PC-3 (cell line): Measurements from ENCODE around the gene SMYD3. TPM values are rescaled to one million over a fixed set of nuclear protein-coding genes. Genes with fewer than 3 reads are reported as not detected.
A peak's percentile ranks its signal among the peaks of the same experiment; 100 is the strongest.

ENCODE experiments used
- ATAC-seq: fragments of 200-7000 bp; cut with Tn5 transposase; 2 replicates; pipeline ENCODE4 v1.9.1; 2020; ENCODE audit warnings: mild to moderate bottlenecking, moderate library complexity
- BruUV-seq: library from RNA; stranded (reverse); fragments of 400-500 nt; replicated peaks from 2 replicates; lab custom pipeline; 2021; lab: Mats Ljungman, UMichigan
- CTCF ChIA-PET: fragments of 300-600 bp; sonication (Branson Sonifier 250); formaldehyde crosslinking; loops from one replicate; lab custom pipeline; 2022; ENCODE audit warnings: antibody characterized with exemption; lab: Charles Lee
- POLR2A ChIA-PET: fragments of 300-600 bp; sonication (Branson Sonifier 250); formaldehyde crosslinking; loops from one replicate; lab custom pipeline; 2022; ENCODE audit warnings: antibody characterized with exemption; ENCODE audit not compliant: unreplicated experiment; lab: Charles Lee
- DNase-seq: peaks from one replicate; pipeline ENCODE4 v3.0.0-alpha.2; 2015
- H2AFZ ChIP-seq: fragments of 300-600 bp; sonication (generic); 2 replicates; pipeline ENCODE4 v1.6.0; 2016; ENCODE audit warnings: antibody characterized with exemption, low read length
- H3F3A ChIP-seq: fragments of 300-600 bp; sonication (generic); one replicate; pipeline ENCODE4 v1.6.0; 2017; ENCODE audit warnings: antibody characterized with exemption, low read length, control low read depth, mild to moderate bottlenecking; ENCODE audit not compliant: unreplicated experiment
- H3K27ac ChIP-seq: fragments of 300-600 bp; sonication (generic); 2 replicates; pipeline ENCODE4 v1.5.1; 2016; ENCODE audit warnings: mild to moderate bottlenecking, low read length
- H3K27me3 ChIP-seq: fragments of 300-600 bp; sonication (generic); 2 replicates; pipeline ENCODE4 v1.6.1; 2016; ENCODE audit warnings: low read length, mixed read lengths
- H3K36me3 ChIP-seq: fragments of 300-600 bp; sonication (generic); 2 replicates; pipeline ENCODE4 v1.6.1; 2016; ENCODE audit warnings: low read depth, mixed run types, low read length, mixed read lengths
- H3K4me1 ChIP-seq: fragments of 300-600 bp; sonication (generic); 2 replicates; pipeline ENCODE4 v1.5.1; 2016; ENCODE audit warnings: low read length; ENCODE audit not compliant: insufficient read depth
- H3K4me2 ChIP-seq: fragments of 300-600 bp; sonication (generic); 2 replicates; pipeline ENCODE4 v1.6.0; 2016; ENCODE audit warnings: low read length
- H3K4me3 ChIP-seq: fragments of 300-600 bp; sonication (generic); 2 replicates; pipeline ENCODE4 v1.5.1; 2016; ENCODE audit warnings: mild to moderate bottlenecking, low read length, mixed read lengths
- H3K79me2 ChIP-seq: fragments of 300-600 bp; sonication (generic); 2 replicates; pipeline ENCODE4 v1.6.1; 2017; ENCODE audit warnings: low read length, mixed read lengths
- H3K9ac ChIP-seq: fragments of 300-600 bp; sonication (generic); 2 replicates; pipeline ENCODE4 v1.6.0; 2016; ENCODE audit warnings: mild to moderate bottlenecking, low read length
- H3K9me2 ChIP-seq: fragments of 300-600 bp; sonication (generic); replicated peaks from 2 replicates; pipeline ENCODE4 v1.6.1; 2016; ENCODE audit warnings: mixed run types, low read length, mixed read lengths
- H3K9me3 ChIP-seq: fragments of 300-600 bp; sonication (generic); 2 replicates; pipeline ENCODE4 v1.6.1; 2016; ENCODE audit warnings: low read length, mixed read lengths
- H4K20me1 ChIP-seq: fragments of 300-600 bp; sonication (generic); 2 replicates; pipeline ENCODE4 v1.6.1; 2016; ENCODE audit warnings: low read length, mixed read lengths
- CTCF ChIP-seq: fragments of 300-600 bp; sonication (generic); conservative IDR thresholded peaks from 2 replicates; pipeline ENCODE4 v1.5.1; 2017; ENCODE audit warnings: antibody characterized with exemption, low read depth, mild to moderate bottlenecking, low read length
- EZH2 ChIP-seq: fragments of 300-600 bp; sonication (generic); IDR thresholded peaks from one replicate; pipeline ENCODE4 v1.6.1; 2017; ENCODE audit warnings: antibody characterized with exemption, mild to moderate bottlenecking, low read length; ENCODE audit not compliant: unreplicated experiment
- EZH2phosphoT487 ChIP-seq: fragments of 300-600 bp; sonication (generic); IDR thresholded peaks from 2 replicates; pipeline ENCODE4 v1.6.1; 2018; ENCODE audit warnings: mild to moderate bottlenecking, antibody characterized with exemption, low read length, borderline replicate concordance
- intact Hi-C: fragments of 100-400 bp; cut with micrococcal nuclease; formaldehyde crosslinking; loops from 2 replicates; pipeline ENCODE4 v1.9.0; 2023
- total RNA-seq: library from RNA; depleted of rRNA; stranded (reverse); fragments of >200 nt; gene quantifications from 2 replicates; pipeline ENCODE4 v1.2.3, GENCODE V29; 2014

The SMYD3 gene
- total RNA-seq, 1 experiment from 2014 or later = 33.0 TPM

DNA sequence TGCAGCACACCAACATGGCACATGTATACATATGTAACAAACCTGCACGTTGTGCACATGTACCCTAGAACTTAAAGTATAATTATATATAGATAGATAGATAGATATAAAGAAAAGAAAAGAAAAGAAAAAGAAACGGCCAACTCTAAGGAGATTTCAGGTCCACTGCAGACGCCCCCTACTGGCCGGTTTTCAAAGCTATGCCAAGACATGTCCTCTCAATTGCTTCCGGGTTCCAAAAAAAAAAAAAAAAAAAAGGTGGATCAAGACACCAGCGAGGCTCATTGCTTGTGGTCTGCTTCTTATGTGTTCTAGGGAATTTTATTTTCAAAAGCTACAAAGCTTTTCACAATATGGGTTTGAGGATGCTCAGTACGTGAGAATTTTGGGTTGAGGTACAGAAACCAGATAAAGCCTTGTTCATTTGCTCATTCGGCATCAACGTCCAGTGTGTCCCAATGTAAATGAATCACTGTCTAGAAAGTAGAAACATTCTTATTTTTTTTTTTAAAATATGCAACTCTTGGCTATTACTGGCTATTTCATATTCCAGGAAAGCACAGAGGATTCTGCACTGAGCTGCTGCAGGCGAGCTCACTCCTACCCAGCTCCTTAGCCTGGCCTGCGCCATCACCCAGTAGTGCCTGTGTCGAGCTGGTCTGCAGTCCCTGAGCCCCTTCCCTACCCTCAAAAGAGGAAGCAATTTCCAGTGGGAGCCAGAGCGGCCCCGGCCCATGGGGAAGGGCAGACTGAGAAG is 709.3 kb downstream of the SMYD3 start:
- Histone ChIP-seq H3K36me3 (no peaks in the 10 kb centered on the region), H3K9ac (no peak overlapping the region), H3K9me3 (no peaks in the 10 kb centered on the region), H3K4me2 (no peak overlapping the region), H3K9me2 (no peaks in the 10 kb centered on the region), H3K27ac (no peak overlapping the region), H4K20me1 (no peaks in the 10 kb centered on the region), H3K79me2 (no peaks in the 10 kb centered on the region), H3K4me1 (no peaks in the 10 kb centered on the region), H3K27me3 (no peaks in the 10 kb centered on the region), H3F3A (no peaks in the 10 kb centered on the region), H2AFZ (no peak overlapping the region), H3K4me3 (no peak overlapping the region)
- TF ChIP-seq EZH2phosphoT487 (no peak), CTCF (peak; percentile 59), EZH2 (no peak)
- DNase-seq = peak; percentile 43
- ChIA-PET CTCF (interaction anchor here (0.7 kb wide), 1 partner anchor 453 kb away, joined by 15 read pairs; no protein-coding TSS in a partner anchor), POLR2A (no interaction called here)
- no TSS peak for BruUV-seq
- ATAC-seq = no peak
- intact Hi-C loops = no loop called here

DNA sequence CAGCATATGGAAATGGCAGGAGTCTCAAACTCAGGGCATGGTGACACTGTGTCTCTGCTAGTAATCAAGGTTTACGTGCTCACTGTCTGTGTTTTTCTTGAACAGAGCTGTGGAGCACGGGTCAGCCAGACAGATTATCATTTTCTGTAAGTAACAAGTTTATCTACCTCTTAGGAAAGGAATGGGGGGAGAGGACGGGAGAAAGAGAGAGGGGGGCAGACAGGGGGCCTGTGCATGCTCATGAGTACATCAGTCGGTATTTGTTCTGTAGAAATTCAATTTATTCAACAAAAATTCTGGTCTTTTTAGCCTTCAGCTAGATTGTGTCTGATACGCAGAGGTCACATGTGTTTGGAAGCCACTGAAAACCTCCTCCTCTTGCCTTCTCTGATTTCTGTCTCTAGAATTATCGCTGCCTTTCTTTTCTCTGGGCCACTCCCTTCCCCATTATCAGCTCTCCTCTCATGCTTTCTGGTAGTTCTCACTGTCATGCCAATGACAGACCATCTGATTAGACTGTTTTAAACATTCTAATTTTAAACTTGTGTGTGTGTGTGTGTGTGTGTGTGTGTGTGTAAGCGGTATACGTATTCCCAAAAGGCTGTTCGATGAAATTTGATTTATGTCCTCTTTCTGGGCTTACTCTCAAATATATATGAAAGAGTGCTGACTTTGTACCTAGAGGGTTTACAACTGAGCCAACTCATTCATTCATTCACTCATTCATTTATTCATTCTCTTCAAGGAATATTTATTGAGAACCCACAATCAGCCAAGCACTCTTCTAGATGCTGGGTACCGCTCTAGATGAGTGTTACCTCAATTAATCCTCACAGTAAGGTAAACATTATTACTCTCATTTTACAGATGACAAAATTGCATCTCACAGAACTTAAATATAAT is 715.4 kb downstream of the SMYD3 start:
- Histone ChIP-seq H3K4me2 (no peak overlapping the region), H3K27me3 (no peaks in the 10 kb centered on the region), H3K9ac (no peak overlapping the region), H4K20me1 (no peaks in the 10 kb centered on the region), H3K36me3 (no peaks in the 10 kb centered on the region), H2AFZ (no peak overlapping the region), H3F3A (no peaks in the 10 kb centered on the region), H3K9me3 (no peaks in the 10 kb centered on the region), H3K4me3 (no peak overlapping the region), H3K4me1 (peaks cover 5% of the 10 kb centered on the region; the same call in 1 of the 2 replicates), H3K27ac (no peak overlapping the region), H3K9me2 (no peaks in the 10 kb centered on the region), H3K79me2 (no peaks in the 10 kb centered on the region)
- CTCF ChIA-PET = no interaction called here
- no peak for ATAC-seq
- no TSS peak for BruUV-seq
- POLR2A ChIA-PET = no interaction called here
- no peak for TF ChIP-seq EZH2phosphoT487
- no peak for TF ChIP-seq EZH2
- no peak for TF ChIP-seq CTCF
- intact Hi-C loops = no loop called here
- DNase-seq = no peak

DNA sequence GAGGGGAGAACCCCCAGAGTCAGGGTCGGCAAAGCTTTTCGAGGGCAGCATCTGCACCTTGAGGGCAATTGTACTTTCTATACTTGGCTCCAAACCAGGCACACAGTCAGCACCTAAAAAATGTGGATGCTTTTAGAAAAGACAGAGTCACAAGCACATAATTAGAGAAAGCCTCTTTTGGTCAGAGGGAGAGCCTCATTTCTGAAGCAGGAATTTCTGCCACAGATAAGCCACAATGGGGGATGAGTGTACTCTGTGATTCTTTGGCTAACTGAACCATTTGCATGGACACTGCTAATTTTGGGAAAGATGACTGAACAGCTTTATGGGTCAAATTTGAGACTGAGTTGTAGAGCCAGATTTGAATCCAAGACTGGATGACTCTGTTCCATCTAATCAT is 716.6 kb downstream of the SMYD3 start:
- H3K27ac ChIP-seq = no peak overlapping the region

More for the DNA sequence above, 716.6 kb downstream of the SMYD3 start:
- TF ChIP-seq EZH2phosphoT487 (no peak), EZH2 (no peak), CTCF (no peak)
- Histone ChIP-seq H3K9me3 (no peaks in the 10 kb centered on the region), H3K27me3 (no peaks in the 10 kb centered on the region), H3K79me2 (no peaks in the 10 kb centered on the region), H3K9ac (no peak overlapping the region), H3K4me1 (peaks cover 5% of the 10 kb centered on the region; the same call in 1 of the 2 replicates), H3K36me3 (no peaks in the 10 kb centered on the region), H3K4me2 (no peak overlapping the region), H3K9me2 (no peaks in the 10 kb centered on the region), H3K4me3 (no peak overlapping the region), H2AFZ (no peak overlapping the region), H4K20me1 (no peaks in the 10 kb centered on the region), H3F3A (no peaks in the 10 kb centered on the region)
- BruUV-seq = no TSS peak
- POLR2A ChIA-PET = no interaction called here
- DNase-seq (no peak), ATAC-seq (no peak)
- intact Hi-C loops = no loop called here
- CTCF ChIA-PET = no interaction called here
